ENCODE results near the gene KBTBD6.
"Not testable (repeated sequence)": the region's sequence is repeated elsewhere in the genome, so short reads cannot be mapped to it uniquely, and the experiment has no call there.

The KBTBD6 gene

DNA sequence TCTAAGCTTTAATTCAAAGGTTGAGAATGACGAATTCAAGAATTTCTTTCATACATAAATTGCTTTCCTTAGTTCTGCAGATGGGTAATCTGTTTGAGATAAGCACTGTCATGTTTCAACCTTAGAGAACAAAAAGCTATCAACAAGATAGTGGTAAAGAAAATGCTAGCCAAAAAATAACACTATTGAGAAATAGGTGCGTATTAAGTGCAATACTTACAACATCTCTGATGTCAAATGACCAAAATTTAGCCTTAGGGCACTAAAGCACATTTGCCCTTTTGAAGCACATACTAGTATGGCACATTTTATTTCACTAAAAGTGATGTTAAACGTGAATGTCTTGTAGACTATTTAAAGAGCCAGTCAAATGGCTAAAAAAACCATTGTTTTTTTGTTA lies 4.9 kb downstream of the KBTBD6 start:
- H2AFZ ChIP-seq (ENCODE audit: low read depth, low read length) = no peak overlapping the region
- H3K4me3 ChIP-seq (ENCODE audit: low read length) = no peak overlapping the region
- H3K27me3 ChIP-seq (ENCODE audit: insufficient read depth, low read length) = no peaks in the 10 kb centered on the region
- peaks cover 22% of the 10 kb centered on the region for H3K4me1 ChIP-seq (ENCODE audit: insufficient read depth, low read length)
- H3K36me3 ChIP-seq (ENCODE audit: insufficient read depth, low read length) = peaks cover 8% of the 10 kb centered on the region
- H3K9me3 ChIP-seq (ENCODE audit: low read length) = no peaks in the 10 kb centered on the region

DNA sequence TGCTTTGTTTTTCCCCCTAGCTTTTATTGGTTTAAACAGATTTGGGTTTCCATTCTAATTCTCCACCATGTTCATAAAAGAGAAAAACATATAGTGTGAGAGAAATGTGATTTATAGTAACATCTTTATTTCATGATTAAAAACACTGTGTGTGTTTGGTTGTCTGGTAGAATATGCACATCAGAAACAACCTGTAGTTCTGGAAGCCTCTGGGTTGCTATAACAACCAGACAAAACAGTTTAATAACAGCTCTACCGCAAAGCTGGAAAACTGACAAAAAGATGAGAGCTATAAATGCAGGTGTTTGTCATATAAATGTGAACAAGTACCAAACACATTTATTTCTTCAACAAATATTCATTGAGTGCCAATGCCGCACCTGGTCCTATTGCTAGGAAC lies 9.8 kb downstream of the KBTBD6 start:
- Histone ChIP-seq H2AFZ (ENCODE audit: low read depth, low read length) (no peak overlapping the region), H3K36me3 (ENCODE audit: insufficient read depth, low read length) (no peaks in the 10 kb centered on the region), H3K9me3 (ENCODE audit: low read length) (no peaks in the 10 kb centered on the region), H3K4me3 (ENCODE audit: low read length) (no peak overlapping the region), H3K4me1 (ENCODE audit: insufficient read depth, low read length) (peaks cover 6% of the 10 kb centered on the region), H3K27me3 (ENCODE audit: insufficient read depth, low read length) (no peaks in the 10 kb centered on the region)

GRCh38 chr13:41117869-41118268 lies 14.7 kb downstream of the KBTBD6 start:
- Histone ChIP-seq H3K4me3 (ENCODE audit: low read length) (no peak overlapping the region), H3K9me3 (ENCODE audit: low read length) (no peaks in the 10 kb centered on the region), H3K27me3 (ENCODE audit: insufficient read depth, low read length) (no peaks in the 10 kb centered on the region), H3K36me3 (ENCODE audit: insufficient read depth, low read length) (no peaks in the 10 kb centered on the region), H3K4me1 (ENCODE audit: insufficient read depth, low read length) (peaks cover 3% of the 10 kb centered on the region), H2AFZ (ENCODE audit: low read depth, low read length) (no peak overlapping the region)

DNA sequence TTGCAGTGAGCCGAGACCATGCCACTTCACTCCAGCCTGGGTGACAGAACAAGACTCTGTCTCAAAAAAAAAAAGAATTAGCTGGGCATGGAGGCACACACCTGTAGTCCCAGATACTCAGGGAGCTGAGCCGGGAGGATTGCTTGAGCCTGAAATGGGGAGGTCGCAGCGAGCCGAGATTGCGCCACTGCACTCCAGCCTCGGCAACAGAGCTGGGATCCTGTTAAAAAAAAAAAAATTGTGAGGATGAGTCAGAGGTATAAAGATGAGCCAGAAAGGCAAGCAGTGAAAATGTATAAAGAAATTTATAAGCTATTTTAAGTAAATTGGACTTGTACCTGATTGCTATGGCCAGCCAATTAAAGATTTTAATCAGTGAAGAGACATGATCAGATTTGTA lies 21.1 kb downstream of the KBTBD6 start:
- no peak overlapping the region for H3K4me3 ChIP-seq (ENCODE audit: low read length)
- no peaks in the 10 kb centered on the region for H3K27me3 ChIP-seq (ENCODE audit: insufficient read depth, low read length)
- no peaks in the 10 kb centered on the region for H3K36me3 ChIP-seq (ENCODE audit: insufficient read depth, low read length)
- no peaks in the 10 kb centered on the region for H3K4me1 ChIP-seq (ENCODE audit: insufficient read depth, low read length)
- no peak overlapping the region for H2AFZ ChIP-seq (ENCODE audit: low read depth, low read length)
- H3K9me3 ChIP-seq (ENCODE audit: low read length) = no peaks in the 10 kb centered on the region

- Histone ChIP-seq H3K36me3 (ENCODE audit: insufficient read depth, low read length) (no peaks in the 10 kb centered on the region), H3K27me3 (ENCODE audit: insufficient read depth, low read length) (no peaks in the 10 kb centered on the region), H3K4me1 (ENCODE audit: insufficient read depth, low read length) (no peaks in the 10 kb centered on the region), H3K4me3 (ENCODE audit: low read length) (no peak overlapping the region), H2AFZ (ENCODE audit: low read depth, low read length) (no peak overlapping the region), H3K9me3 (ENCODE audit: low read length) (no peaks in the 10 kb centered on the region)
These were observed 25.0 kb downstream of the KBTBD6 start for GRCh38 chr13:41107584-41108014.

GRCh38 chr13:41107104-41107571 lies 25.5 kb downstream of the KBTBD6 start:
- Histone ChIP-seq H3K4me1 (ENCODE audit: insufficient read depth, low read length) (no peaks in the 10 kb centered on the region), H3K36me3 (ENCODE audit: insufficient read depth, low read length) (no peaks in the 10 kb centered on the region), H2AFZ (ENCODE audit: low read depth, low read length) (no peak overlapping the region), H3K9me3 (ENCODE audit: low read length) (no peaks in the 10 kb centered on the region), H3K27me3 (ENCODE audit: insufficient read depth, low read length) (no peaks in the 10 kb centered on the region), H3K4me3 (ENCODE audit: low read length) (no peak overlapping the region)

- Histone ChIP-seq H3K36me3 (ENCODE audit: insufficient read depth, low read length) (no peaks in the 10 kb centered on the region), H3K9me3 (ENCODE audit: low read length) (no peaks in the 10 kb centered on the region), H2AFZ (ENCODE audit: low read depth, low read length) (no peak overlapping the region), H3K4me3 (ENCODE audit: low read length) (no peak overlapping the region), H3K4me1 (ENCODE audit: insufficient read depth, low read length) (peaks cover 14% of the 10 kb centered on the region), H3K27me3 (ENCODE audit: insufficient read depth, low read length) (no peaks in the 10 kb centered on the region)
These were observed 32.6 kb downstream of the KBTBD6 start for GRCh38 chr13:41099986-41100385.

GRCh38 chr13:41098761-41099160 lies 33.8 kb downstream of the KBTBD6 start:
- H3K36me3 ChIP-seq (ENCODE audit: insufficient read depth, low read length) = no peaks in the 10 kb centered on the region

GRCh38 chr13:41095681-41096080 lies 36.9 kb downstream of the KBTBD6 start:
- not testable (repeated sequence) for H3K27me3 ChIP-seq (ENCODE audit: insufficient read depth, low read length); H3K9me3 ChIP-seq (ENCODE audit: low read length); H3K36me3 ChIP-seq (ENCODE audit: insufficient read depth, low read length); H2AFZ ChIP-seq (ENCODE audit: low read depth, low read length); H3K4me3 ChIP-seq (ENCODE audit: low read length)
- peaks cover 14% of the 10 kb centered on the region for H3K4me1 ChIP-seq (ENCODE audit: insufficient read depth, low read length)

More at GRCh38 chr13:41098761-41099160, 33.8 kb downstream of the KBTBD6 start:
- no peaks in the 10 kb centered on the region for H3K27me3 ChIP-seq (ENCODE audit: insufficient read depth, low read length)
- no peaks in the 10 kb centered on the region for H3K9me3 ChIP-seq (ENCODE audit: low read length)
- no peak overlapping the region for H2AFZ ChIP-seq (ENCODE audit: low read depth, low read length)
- peaks cover 14% of the 10 kb centered on the region for H3K4me1 ChIP-seq (ENCODE audit: insufficient read depth, low read length)
- no peak overlapping the region for H3K4me3 ChIP-seq (ENCODE audit: low read length)

DNA sequence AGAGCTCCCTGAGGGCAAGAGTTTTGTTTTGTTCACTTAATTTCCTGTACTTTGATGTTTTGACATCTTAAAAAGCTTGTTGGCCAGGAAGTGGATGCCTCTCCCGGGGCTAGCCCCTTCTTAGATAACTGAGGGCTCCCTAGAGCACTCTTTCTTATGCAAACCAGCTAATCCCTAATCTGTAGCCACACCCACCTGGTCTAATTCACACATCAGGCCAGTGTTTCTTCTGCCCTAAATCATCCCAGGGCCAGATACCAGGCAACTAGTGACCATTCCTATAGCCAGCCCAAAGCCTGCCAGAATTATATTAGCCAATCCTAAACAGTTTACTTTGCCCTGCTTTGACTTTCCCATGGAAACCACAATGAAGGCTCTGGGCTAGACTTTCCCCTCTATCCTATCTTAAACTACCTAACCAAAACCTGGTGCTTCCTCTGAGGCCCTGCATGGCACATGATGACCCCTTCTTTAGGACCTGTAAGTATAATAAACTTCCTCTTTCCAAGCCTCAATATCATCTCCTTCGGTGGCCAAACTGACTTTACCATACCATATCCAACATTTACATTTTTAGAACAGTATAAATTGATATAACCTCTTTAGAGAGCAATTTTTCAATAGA lies 46.5 kb downstream of the KBTBD6 start:
- no peaks in the 10 kb centered on the region for H3K9me3 ChIP-seq (ENCODE audit: low read length)
- H2AFZ ChIP-seq (ENCODE audit: low read depth, low read length) = no peak overlapping the region
- H3K36me3 ChIP-seq (ENCODE audit: insufficient read depth, low read length) = peaks cover 24% of the 10 kb centered on the region
- no peaks in the 10 kb centered on the region for H3K27me3 ChIP-seq (ENCODE audit: insufficient read depth, low read length)
- no peak overlapping the region for H3K4me3 ChIP-seq (ENCODE audit: low read length)
- no peaks in the 10 kb centered on the region for H3K4me1 ChIP-seq (ENCODE audit: insufficient read depth, low read length)

GRCh38 chr13:41079725-41080124 lies 52.9 kb downstream of the KBTBD6 start:
- no peak overlapping the region for H2AFZ ChIP-seq (ENCODE audit: low read depth, low read length)
- H3K4me3 ChIP-seq (ENCODE audit: low read length) = no peak overlapping the region
- H3K27me3 ChIP-seq (ENCODE audit: insufficient read depth, low read length) = no peaks in the 10 kb centered on the region
- H3K36me3 ChIP-seq (ENCODE audit: insufficient read depth, low read length) = peaks cover 77% of the 10 kb centered on the region
- H3K4me1 ChIP-seq (ENCODE audit: insufficient read depth, low read length) = no peaks in the 10 kb centered on the region
- H3K9me3 ChIP-seq (ENCODE audit: low read length) = peaks cover 6% of the 10 kb centered on the region

Data from neuron (in vitro differentiated cells).